CD14-positive monocyte (primary cell): Measurements from ENCODE around the gene A4GALT. TPM values are rescaled to one million over a fixed set of nuclear protein-coding genes. Genes with fewer than 3 reads are reported as not detected.

ENCODE experiments used
- DNase-seq, 3 donors: peaks; one replicate each; pipeline ENCODE4 v3.0.0-alpha.2; 2011 to 2022
- H2AFZ ChIP-seq: 2 replicates; pipeline ENCODE4 v1.6.0; 2012; ENCODE audit warnings: mild to moderate bottlenecking, low read depth, low read length, inconsistent platforms; ENCODE audit not compliant: insufficient read depth, poor library complexity, severe bottlenecking
- H3K27ac ChIP-seq, 2 donors: 1 replicate in 1 of 2; 2 replicates in 1 of 2; pipeline ENCODE4 v1.5.1; 2012 to 2013; ENCODE audit warnings: low read length in 2 of 2, control low read depth in 1 of 2, inconsistent platforms in 1 of 2, low read depth in 1 of 2, mild to moderate bottlenecking in 1 of 2
- H3K27me3 ChIP-seq, 2 donors: one replicate each; pipeline versions ENCODE4 v1.6.0 to v1.6.1; 2011 to 2013; ENCODE audit warnings: low read length in 2 of 2; ENCODE audit not compliant: control insufficient read depth in 2 of 2, insufficient read depth in 2 of 2
- H3K36me3 ChIP-seq, 2 donors: replicated peaks in 1 of 2; 1 replicate in 1 of 2; 2 replicates in 1 of 2; pipeline versions ENCODE4 v1.5.1 to v1.6.1; 2012 to 2013; ENCODE audit warnings: low read length in 2 of 2, control low read depth in 1 of 2, inconsistent platforms in 1 of 2, mild to moderate bottlenecking in 1 of 2; ENCODE audit not compliant: insufficient read depth in 2 of 2, control insufficient read depth in 1 of 2
- H3K4me1 ChIP-seq, 2 donors: 1 replicate in 1 of 2; 2 replicates in 1 of 2; pipeline versions ENCODE4 v1.5.1 to v1.6.1; 2012 to 2013; ENCODE audit warnings: low read length in 2 of 2, control low read depth in 1 of 2, inconsistent platforms in 1 of 2, mild to moderate bottlenecking in 1 of 2, moderate library complexity in 1 of 2; ENCODE audit not compliant: insufficient read depth in 2 of 2, control insufficient read depth in 1 of 2
- H3K4me2 ChIP-seq: replicated peaks from 2 replicates; pipeline ENCODE3; 2012; ENCODE audit warnings: low read length, moderate library complexity, mild to moderate bottlenecking; ENCODE audit not compliant: poor library complexity, severe bottlenecking; ENCODE audit errors: extremely low read depth
- H3K4me3 ChIP-seq, 3 experiments: fragments of 200-600 bp in 1 of 3; sonication (generic) in 1 of 3; replicated peaks in 1 of 3; 1 replicate in 2 of 3; 2 replicates in 1 of 3; pipeline ENCODE4 v1.5.1; 2011 to 2013; ENCODE audit warnings: low read length in 3 of 3, mild to moderate bottlenecking in 3 of 3, control low read depth in 2 of 3, low read depth in 2 of 3, inconsistent platforms in 1 of 3, moderate library complexity in 1 of 3
- H3K79me2 ChIP-seq: 2 replicates; pipeline ENCODE4 v1.6.0; 2012; ENCODE audit warnings: mild to moderate bottlenecking, control low read depth, inconsistent platforms, low read length, moderate library complexity; ENCODE audit not compliant: insufficient read depth
- H3K9ac ChIP-seq: 2 replicates; pipeline ENCODE4 v1.6.0; 2017; ENCODE audit warnings: low read length, mild to moderate bottlenecking; ENCODE audit not compliant: insufficient read depth, poor library complexity, severe bottlenecking
- H3K9me3 ChIP-seq, 2 donors: replicated peaks in 1 of 2; 1 replicate in 1 of 2; 2 replicates in 1 of 2; pipeline versions ENCODE4 v1.5.1 to v1.6.1; 2012 to 2013; ENCODE audit warnings: low read length in 2 of 2, control low read depth in 1 of 2; ENCODE audit not compliant: control insufficient read depth in 1 of 2, insufficient read depth in 1 of 2
- H4K20me1 ChIP-seq: 2 replicates; pipeline ENCODE4 v1.6.0; 2012; ENCODE audit warnings: mild to moderate bottlenecking, low read length, control low read depth, moderate library complexity; ENCODE audit not compliant: insufficient read depth
- H3K27ac Mint-ChIP-seq, 7 donors: one replicate each; pipeline ENCODE4 v1.8.0; 2020; ENCODE audit warnings: mild to moderate bottlenecking in 7 of 7, mixed read lengths in 7 of 7, moderate library complexity in 6 of 7, inconsistent platforms in 2 of 7
- H3K27me3 Mint-ChIP-seq, 3 donors: one replicate each; pipeline ENCODE4 v1.8.0; 2021 to 2022; ENCODE audit warnings: low read depth in 3 of 3, mild to moderate bottlenecking in 3 of 3, mixed read lengths in 3 of 3, moderate library complexity in 3 of 3, inconsistent platforms in 1 of 3
- H3K36me3 Mint-ChIP-seq, 2 donors: one replicate each; pipeline ENCODE4 v1.8.0; 2020; ENCODE audit warnings: mixed read lengths in 2 of 2, inconsistent platforms in 1 of 2, mild to moderate bottlenecking in 1 of 2
- H3K4me1 Mint-ChIP-seq: one replicate; pipeline ENCODE4 v1.8.0; 2020; ENCODE audit warnings: mild to moderate bottlenecking, mixed read lengths
- H3K4me3 Mint-ChIP-seq, 2 donors: one replicate each; pipeline ENCODE4 v1.8.0; 2020; ENCODE audit warnings: mild to moderate bottlenecking in 2 of 2, mixed read lengths in 2 of 2, moderate library complexity in 1 of 2
- H3K9me3 Mint-ChIP-seq, 7 donors: one replicate each; pipeline ENCODE4 v1.8.0; 2020 to 2022; ENCODE audit warnings: mixed read lengths in 7 of 7, mild to moderate bottlenecking in 6 of 7, moderate library complexity in 6 of 7, inconsistent platforms in 2 of 7
- CTCF ChIP-seq: fragments of 200-600 bp; IDR thresholded peaks from one replicate; pipeline ENCODE4 v1.8.0; 2022; ENCODE audit warnings: antibody characterized with exemption, mild to moderate bottlenecking
- WGBS: methylation state at CpG from one replicate; pipeline ENCODE4 v1.1.5; 2013; ENCODE audit warnings: missing lambda C conversion rate; ENCODE audit not compliant: insufficient coverage; 5-methylcytosine and 5-hydroxymethylcytosine counted together
- intact Hi-C, 2 donors: fragments of 100-400 bp; cut with micrococcal nuclease; formaldehyde crosslinking; loops; one replicate each; pipeline versions ENCODE4 v1.15.0 to v1.15.1; 2023
- polyA plus RNA-seq, 3 donors: library from polyadenylated mRNA; depleted of rRNA in 1 of 3; unstranded in 2 of 3; stranded (reverse) in 1 of 3; fragments of 300-500 nt in 2 of 3; fragments of >200 nt in 1 of 3; fragmentation: Illumina TruSeq in 2 of 3; gene quantifications; 1 replicate in 2 of 3; 2 replicates in 1 of 3; pipeline ENCODE4 v1.2.3, GENCODE V29; 2012 to 2021

Gene A4GALT
- polyA plus RNA-seq, 3 donors: not detected

DNA sequence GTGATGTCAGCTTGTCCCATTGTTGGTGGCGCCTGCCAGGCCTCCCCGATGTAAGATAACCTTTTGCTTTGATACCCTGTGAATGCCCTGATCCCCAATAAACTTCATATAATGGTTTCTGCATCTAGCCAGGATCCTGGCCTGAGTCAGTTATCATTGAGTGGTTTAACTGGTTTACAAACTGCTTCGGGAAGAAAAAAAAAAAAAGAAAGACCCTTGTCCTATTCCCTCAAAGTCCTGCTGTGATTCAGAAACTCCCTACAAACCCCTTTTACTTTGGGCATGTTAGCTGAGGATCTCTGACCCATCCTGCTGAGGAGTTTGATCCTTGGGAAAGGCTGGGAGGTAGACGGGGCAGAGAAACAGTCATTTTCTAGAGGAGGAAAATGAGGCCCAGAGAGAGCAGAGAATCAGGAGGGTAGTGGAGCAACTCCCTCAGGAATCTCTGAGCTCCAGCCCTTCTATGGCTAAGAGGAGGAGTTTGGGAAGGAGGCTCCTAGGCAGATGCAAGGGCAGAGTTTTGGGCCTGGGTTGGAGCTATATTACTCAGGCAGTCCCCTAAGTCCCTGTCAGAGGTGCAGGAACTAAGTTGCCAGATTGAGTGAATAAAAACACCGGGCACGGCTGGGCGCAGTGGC is 66.1 kb downstream of the A4GALT start:
- intact Hi-C loops: no loop called here
- DNase-seq: no peak
- Histone ChIP-seq H3K79me2 (no peaks in the 10 kb centered on the region), H3K9me3 (no peaks in the 10 kb centered on the region), H3K27ac (no peak overlapping the region), H3K36me3 (no peaks in the 10 kb centered on the region), H3K4me3 (no peak overlapping the region), H3K4me2 (no peak overlapping the region), H2AFZ (no peak overlapping the region), H3K4me1 (peaks cover 13 to 19% of the 10 kb centered on the region in 2 donors), H3K9ac (no peak overlapping the region), H3K27me3 (no peaks in the 10 kb centered on the region), H4K20me1 (no peaks in the 10 kb centered on the region)
- Mint-ChIP-seq H3K36me3 (no peaks in the 10 kb centered on the region), H3K27ac (no peak overlapping the region), H3K4me1 (peaks cover 17% of the 10 kb centered on the region), H3K9me3 (no peaks in the 10 kb centered on the region), H3K4me3 (no peak overlapping the region), H3K27me3 (peaks cover 0 to 3% (median 1%) of the 10 kb centered on the region in 3 donors)
- WGBS: 94% methylated on average over 3 of the region's 7 CpGs
- no peak for TF ChIP-seq CTCF

DNA sequence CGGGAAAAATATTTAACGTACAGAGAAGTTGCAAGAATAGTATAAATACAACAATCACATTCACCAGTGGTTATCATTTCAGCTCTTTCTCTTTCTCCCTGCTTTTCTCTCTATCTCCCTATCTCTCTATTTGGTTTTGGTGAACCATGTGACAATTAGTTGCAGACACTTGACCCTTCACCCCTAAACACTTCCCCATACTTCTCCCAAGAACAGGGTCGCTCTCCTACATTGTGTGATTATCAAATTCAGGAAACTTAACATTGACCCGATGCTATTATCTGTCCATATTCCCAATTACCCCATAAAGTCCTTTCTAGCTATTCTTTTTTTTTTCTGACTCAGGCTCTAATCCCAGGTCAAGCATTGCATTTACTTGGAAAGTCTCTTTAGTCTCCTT is 66.7 kb downstream of the A4GALT start:
- H3K27ac Mint-ChIP-seq: no peak overlapping the region

More for the DNA sequence above, 66.7 kb downstream of the A4GALT start:
- no peak for DNase-seq
- H3K4me1 Mint-ChIP-seq: peaks cover 17% of the 10 kb centered on the region
- WGBS: 40% methylated on average over 1 of the region's 4 CpGs
- Histone ChIP-seq H3K27me3 (no peaks in the 10 kb centered on the region), H3K4me3 (no peak overlapping the region), H4K20me1 (no peaks in the 10 kb centered on the region), H3K27ac (no peak overlapping the region), H3K9ac (no peak overlapping the region), H3K4me2 (no peak overlapping the region), H2AFZ (no peak overlapping the region), H3K9me3 (no peaks in the 10 kb centered on the region), H3K4me1 (peaks cover 14 to 21% of the 10 kb centered on the region in 2 donors), H3K36me3 (no peaks in the 10 kb centered on the region), H3K79me2 (no peaks in the 10 kb centered on the region)
- no peak overlapping the region for H3K4me3 Mint-ChIP-seq
- peaks cover 0 to 3% (median 1%) of the 10 kb centered on the region in 3 donors for H3K27me3 Mint-ChIP-seq
- H3K9me3 Mint-ChIP-seq: no peaks in the 10 kb centered on the region
- intact Hi-C loops: no loop called here
- no peak for TF ChIP-seq CTCF
- H3K36me3 Mint-ChIP-seq: no peaks in the 10 kb centered on the region
